HepG2 (cell line): ENCODE measurements around the gene RIT2. TPM values are rescaled to one million over a fixed set of nuclear protein-coding genes. Genes with fewer than 3 reads are reported as not detected.

Experiments used
- ATAC-seq: fragments of 200-7000 bp; cut with Tn5 transposase; 3 replicates; pipeline ENCODE4 v1.9.1; 2020; ENCODE audit warnings: mild to moderate bottlenecking, moderate library complexity
- BruUV-seq: library from RNA; stranded (reverse); fragments of 400-500 nt; replicated peaks from 2 replicates; lab custom pipeline; 2021; lab: Mats Ljungman, UMichigan
- CTCF ChIA-PET: fragments of 300-600 bp; formaldehyde crosslinking; extraction: SDS; loops from one replicate; lab custom pipeline; 2021; ENCODE audit warnings: low total read pairs, inconsistent platforms, low intra/inter-chr PET ratio; lab: Yijun Ruan, JAX
- POLR2A ChIA-PET: fragments of 350-600 bp; sonication (Branson Sonifier 250); formaldehyde crosslinking; loops from one replicate; lab custom pipeline; 2020; ENCODE audit warnings: antibody characterized with exemption, inconsistent platforms; lab: Yijun Ruan, JAX
- DNase-seq: peaks from one replicate; pipeline ENCODE4 v3.0.0-alpha.2; 2015; ENCODE audit warnings: low spot score
- FAIRE-seq: peaks from 3 replicates; lab custom pipeline; 2011; peaks lifted over from hg19 to GRCh38; lab: Jason Lieb, UNC
- H2AFZ ChIP-seq: one replicate; pipeline ENCODE4 v1.6.1; 2011; ENCODE audit warnings: low read length, inconsistent platforms
- H3K27ac ChIP-seq: fragments of 300-600 bp; 3 replicates; pipeline ENCODE4 v1.8.0; 2011; ENCODE audit warnings: mixed run types, mild to moderate bottlenecking, mixed read lengths, low read length, inconsistent platforms; ENCODE audit not compliant: insufficient read depth; ENCODE audit errors: extremely low read length
- H3K27me3 ChIP-seq, 2 experiments: fragments of 200-600 bp in 1 of 2; 2 replicates in 1 of 2; 3 replicates in 1 of 2; pipeline versions ENCODE4 v1.6.0 to v1.8.0; 2011; ENCODE audit warnings: low read length in 2 of 2, mild to moderate bottlenecking in 2 of 2, moderate library complexity in 2 of 2, inconsistent platforms in 1 of 2; ENCODE audit not compliant: insufficient read depth in 2 of 2, control insufficient read depth in 1 of 2
- H3K36me3 ChIP-seq, 2 experiments: fragments of 200-600 bp in 1 of 2; replicated peaks in 1 of 2; 2 replicates in 1 of 2; 3 replicates in 1 of 2; pipeline versions ENCODE4 v1.5.1 to v1.8.0; 2011; ENCODE audit warnings: low read length in 2 of 2, inconsistent platforms in 1 of 2; ENCODE audit not compliant: insufficient read depth in 2 of 2, control insufficient read depth in 1 of 2
- H3K4me1 ChIP-seq: 2 replicates; pipeline ENCODE4 v1.5.1; 2012; ENCODE audit warnings: low read length, inconsistent platforms; ENCODE audit not compliant: insufficient read depth
- H3K4me2 ChIP-seq: 2 replicates; pipeline ENCODE4 v1.6.0; 2011; ENCODE audit warnings: low read depth, low read length, inconsistent platforms
- H3K4me3 ChIP-seq, 3 experiments: fragments of 200-600 bp in 1 of 3; sonication (generic), shearing (Covaris generic) in 1 of 3; replicated peaks in 1 of 3; 2 replicates each; pipeline ENCODE4 v1.5.1; 2011 to 2016; ENCODE audit warnings: low read length in 3 of 3, inconsistent platforms in 2 of 3, low read depth in 2 of 3, mild to moderate bottlenecking in 2 of 3, control low read depth in 1 of 3, mixed read lengths in 1 of 3; ENCODE audit not compliant: insufficient read depth in 1 of 3
- H3K79me2 ChIP-seq: one replicate; pipeline ENCODE4 v1.6.1; 2011; ENCODE audit warnings: low read length, inconsistent platforms; ENCODE audit not compliant: insufficient read depth
- H3K9ac ChIP-seq: 2 replicates; pipeline ENCODE4 v1.6.0; 2011; ENCODE audit warnings: mild to moderate bottlenecking, low read depth, low read length, inconsistent platforms; ENCODE audit not compliant: insufficient read depth
- H3K9me3 ChIP-seq: 2 replicates; pipeline ENCODE4 v1.5.1; 2012; ENCODE audit warnings: mild to moderate bottlenecking, low read length
- H4K20me1 ChIP-seq: 2 replicates; pipeline ENCODE4 v1.6.0; 2011; ENCODE audit warnings: inconsistent platforms, mild to moderate bottlenecking, low read length, moderate library complexity; ENCODE audit not compliant: insufficient read depth
- ASH2L ChIP-seq: fragments of 300-600, 200-600 bp; sonication (generic); IDR thresholded peaks from 2 replicates; pipeline ENCODE4 v1.7.0; 2017; ENCODE audit warnings: low read depth, mild to moderate bottlenecking, moderate library complexity, mixed read lengths, low read length; ENCODE audit not compliant: insufficient read length
- ATF7-NPFF ChIP-seq: sonication (generic); formaldehyde crosslinking; IDR thresholded peaks from 2 replicates; pipeline ENCODE4 v1.8.1; 2023; ENCODE audit warnings: mild to moderate bottlenecking, low read depth, missing genetic modification reagents, moderate library complexity
- CAMTA2 ChIP-seq: sonication (generic); formaldehyde crosslinking; IDR thresholded peaks from 2 replicates; pipeline ENCODE4 v1.4.0; 2020; ENCODE audit warnings: mild to moderate bottlenecking, missing genetic modification reagents, borderline replicate concordance
- DRAP1 ChIP-seq: IDR thresholded peaks from 2 replicates; pipeline ENCODE4 v1.6.1; 2016; ENCODE audit warnings: missing genetic modification reagents, missing compliant biosample characterization
- ETS1 ChIP-seq: sonication (generic); formaldehyde crosslinking; IDR thresholded peaks from 2 replicates; pipeline ENCODE4 v1.4.0; 2020; ENCODE audit warnings: missing genetic modification reagents
- GPN1 ChIP-seq: sonication (generic); formaldehyde crosslinking; IDR thresholded peaks from 2 replicates; pipeline ENCODE4 v1.5.1; 2020; ENCODE audit warnings: missing genetic modification reagents, borderline replicate concordance
- GTF2F1 ChIP-seq: fragments of 150-350 bp; IDR thresholded peaks from 2 replicates; pipeline ENCODE4 v1.6.1; 2014; ENCODE audit warnings: low read length
- HMG20B ChIP-seq: conservative IDR thresholded peaks from 2 replicates; pipeline ENCODE4 v1.6.1; 2016; ENCODE audit warnings: missing genetic modification reagents, missing compliant biosample characterization
- KAT7 ChIP-seq: IDR thresholded peaks from 2 replicates; pipeline ENCODE4 v1.6.1; 2018; ENCODE audit warnings: borderline replicate concordance, missing compliant biosample characterization
- PREB ChIP-seq: sonication (generic); formaldehyde crosslinking; IDR thresholded peaks from 2 replicates; pipeline ENCODE4 v1.4.0; 2020; ENCODE audit warnings: missing genetic modification reagents
- RBM39 ChIP-seq: fragments of 200-400 bp; formaldehyde crosslinking; IDR thresholded peaks from one replicate; pipeline ENCODE4 v1.6.1; 2018; ENCODE audit warnings: antibody characterized with exemption, mild to moderate bottlenecking, low read depth, low read length; ENCODE audit not compliant: poor library complexity, severe bottlenecking
- REL ChIP-seq: sonication (generic); formaldehyde crosslinking; conservative IDR thresholded peaks from 2 replicates; pipeline ENCODE4 v1.8.0; 2022; ENCODE audit warnings: mild to moderate bottlenecking, missing genetic modification reagents, moderate library complexity
- SOX6 ChIP-seq, 2 experiments: fragments of 450-650 bp in 1 of 2; sonication (generic) in 1 of 2; formaldehyde crosslinking in 1 of 2; IDR thresholded peaks; 2 replicates each; pipeline versions ENCODE4 v1.4.0 to v1.6.1; 2017 to 2020; ENCODE audit warnings: antibody characterized with exemption in 1 of 2, mild to moderate bottlenecking in 1 of 2, missing genetic modification reagents in 1 of 2
- ZBTB3 ChIP-seq: sonication (generic); formaldehyde crosslinking; IDR thresholded peaks from 2 replicates; pipeline ENCODE4 v1.4.0; 2020; ENCODE audit warnings: low read depth, mild to moderate bottlenecking, moderate library complexity, missing genetic modification reagents, borderline replicate concordance
- ZNF160 ChIP-seq: sonication (generic); formaldehyde crosslinking; IDR thresholded peaks from 2 replicates; pipeline ENCODE4 v1.8.0; 2022; ENCODE audit warnings: mild to moderate bottlenecking, inconsistent platforms, missing genetic modification reagents
- ZNF251 ChIP-seq: sonication (generic); formaldehyde crosslinking; IDR thresholded peaks from 2 replicates; pipeline ENCODE4 v1.9.0; 2021; ENCODE audit warnings: mild to moderate bottlenecking, missing genetic modification reagents
- ZNF264 ChIP-seq: sonication (generic); formaldehyde crosslinking; IDR thresholded peaks from 2 replicates; pipeline ENCODE4 v1.4.0; 2020; ENCODE audit warnings: missing genetic modification reagents
- ZNF451 ChIP-seq: sonication (generic); formaldehyde crosslinking; IDR thresholded peaks from 2 replicates; pipeline ENCODE4 v1.5.0; 2020; ENCODE audit warnings: mild to moderate bottlenecking, missing genetic modification reagents
- ZNF749 ChIP-seq: sonication (generic); formaldehyde crosslinking; IDR thresholded peaks from 2 replicates; pipeline ENCODE4 v1.8.0; 2022; ENCODE audit warnings: mild to moderate bottlenecking, missing genetic modification reagents, moderate library complexity, borderline replicate concordance
- WGBS: methylation state at CpG from one replicate; pipeline ENCODE4 v1.1.6; 2017; ENCODE audit warnings: low lambda C conversion rate; 5-methylcytosine and 5-hydroxymethylcytosine counted together
- in situ Hi-C: cut with HindIII; loops from 2 replicates; pipeline ENCODE4 v1.10.0; 2017; ENCODE audit warnings: low pct_unique_long_range_greater_than_20kb; ENCODE audit not compliant: extremely low pct_ligation_motif_present
- intact Hi-C: fragments of 100-400 bp; cut with micrococcal nuclease; formaldehyde crosslinking; loops from one replicate; pipeline ENCODE4 v1.10.0; 2022; ENCODE audit not compliant: unreplicated experiment
- polyA plus RNA-seq, 8 experiments: library from polyadenylated mRNA; depleted of rRNA in 3 of 8; stranded (reverse) in 7 of 8; unstranded in 1 of 8; fragments of >200 nt; fragmentation: Illumina TruSeq in 4 of 8; extraction: Trizol in 4 of 8; gene quantifications; 2 replicates each; pipeline versions ENCODE4 v1.2.1 to v1.2.3, GENCODE V29; 2011 to 2016; ENCODE audit warnings: low read depth in 4 of 8, missing spikeins in 1 of 8, mixed read lengths in 1 of 8; ENCODE audit not compliant: insufficient read depth in 1 of 8
- total RNA-seq, 5 experiments: library from RNA; depleted of rRNA; stranded (reverse); fragments of >200 nt; fragmentation: Illumina TruSeq; extraction: Trizol; gene quantifications; 2 replicates each; pipeline ENCODE4 v1.2.3, GENCODE V29; 2016; ENCODE audit warnings: low read depth in 1 of 5

RIT2 gene
- total and polyA plus RNA-seq, 2 of the 13 experiments (the other 11 are each of a cell fraction or from before 2014, with no cell fraction given): not detected

GRCh38 chr18:42706618-42707017 is 408.9 kb downstream of the RIT2 start:
- H3K79me2 ChIP-seq: no peaks in the 10 kb centered on the region
- POLR2A ChIA-PET: no interaction called here
- in situ Hi-C loops: no loop called here
- intact Hi-C loops: no loop called here
- no TSS peak for BruUV-seq
- H2AFZ ChIP-seq: no peak overlapping the region
- CTCF ChIA-PET: no interaction called here
- FAIRE-seq (no peak), DNase-seq (no peak)
- no peaks in the 10 kb centered on the region for H3K4me1 ChIP-seq
- no peaks in the 10 kb centered on the region for H3K27me3 ChIP-seq
- peaks cover 5% of the 10 kb centered on the region; the same call in 1 of the 2 replicates for H3K9me3 ChIP-seq
- H3K4me2 ChIP-seq: no peak overlapping the region
- H3K9ac ChIP-seq: no peak overlapping the region
- H3K27ac ChIP-seq: no peak overlapping the region
- TF ChIP-seq RBM39: no peak
- no peak for TF ChIP-seq ETS1 (CRISPR knock-in tag)
- TF ChIP-seq HMG20B (CRISPR knock-in tag): no peak
- no peak for TF ChIP-seq ASH2L
- no peak for TF ChIP-seq ZNF251
- TF ChIP-seq GPN1 (CRISPR knock-in tag): no peak
- TF ChIP-seq ZNF451 (CRISPR knock-in tag): no peak
- no peak for TF ChIP-seq ATF7-NPFF (CRISPR knock-in tag)
- TF ChIP-seq SOX6 (IDR thresholded peaks at IDR 0.05): no peak
- TF ChIP-seq SOX6 (CRISPR knock-in tag; IDR thresholded peaks at IDR 0.05): no peak
- TF ChIP-seq PREB (CRISPR knock-in tag): no peak
- TF ChIP-seq CAMTA2 (CRISPR knock-in tag): no peak
- TF ChIP-seq ZNF264 (CRISPR knock-in tag): no peak
- TF ChIP-seq REL (CRISPR knock-in tag): no peak
- no peak for TF ChIP-seq ZNF160 (CRISPR knock-in tag)
- no peak for TF ChIP-seq ZBTB3
- TF ChIP-seq ZNF749 (CRISPR knock-in tag): no peak
- no peak for TF ChIP-seq GTF2F1
- TF ChIP-seq KAT7 (CRISPR knock-in tag): no peak
- no peak for TF ChIP-seq DRAP1 (CRISPR knock-in tag)
- TF ChIP-seq, all 625 proteins: peak for 0
- Histone ChIP-seq H4K20me1 (no peaks in the 10 kb centered on the region), H3K36me3 (no peaks in the 10 kb centered on the region), H3K4me3 (no peak overlapping the region)
- 35% methylated on average over 8 of the region's 8 CpGs for WGBS
- no peak for ATAC-seq
